Right ventricle myocardium superior (tissue), 1 donor: Measurements from ENCODE around the gene TBX4. TPM values are rescaled to one million over a fixed set of nuclear protein-coding genes. Genes with fewer than 3 reads are reported as not detected.
"Not testable (repeated sequence)": the region's sequence is repeated elsewhere in the genome, so short reads cannot be mapped to it uniquely, and the experiment has no call there.

ENCODE experiments used
- ATAC-seq: fragments of 200-7000 bp; cut with Tn5 transposase; one replicate; pipeline ENCODE4 v1.9.1; 2020; ENCODE audit warnings: mild to moderate bottlenecking; ENCODE audit not compliant: poor library complexity
- DNase-seq: peaks from one replicate; pipeline ENCODE4 v3.0.0-alpha.2; 2020
- intact Hi-C: fragments of 100-400 bp; cut with DNase I; formaldehyde crosslinking; loops from one replicate; pipeline ENCODE4 v1.11.2; 2022
- total RNA-seq: library from RNA; stranded (reverse); fragmentation: NEBNext Ultra II Directional; extraction: Animal tissue kit (Norgen Biotek cat#: 25700); gene quantifications from one replicate; pipeline ENCODE4 v1.2.1, GENCODE V29; 2021
- donor health status: DM: no; HTN: yes; CAD: no; lungs with severe emphysema.

Gene TBX4
- total RNA-seq, 1 donor from 2014 or later, result not detected

DNA sequence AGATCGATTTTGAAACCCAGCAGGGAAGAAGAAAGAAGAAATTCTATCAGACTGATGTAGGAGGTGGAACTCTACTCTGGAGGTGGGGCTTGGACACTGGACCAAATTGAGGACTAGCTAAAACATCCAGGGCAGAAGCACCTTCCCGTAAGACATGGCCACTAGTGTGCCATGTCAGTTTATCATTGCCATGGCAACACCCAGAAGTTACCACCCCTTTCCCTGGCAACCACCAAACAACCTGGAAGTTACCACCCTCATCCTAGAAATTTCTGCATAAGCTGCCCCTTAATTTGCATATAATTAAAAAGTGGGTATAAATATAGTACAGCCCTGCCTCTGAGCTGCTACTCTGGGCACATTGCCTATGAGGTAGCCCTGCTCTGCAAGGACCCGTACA lies 72.1 kb downstream of the TBX4 start:
- no peak for DNase-seq
- ATAC-seq, result no peak
- intact Hi-C loops, result no loop called here

DNA sequence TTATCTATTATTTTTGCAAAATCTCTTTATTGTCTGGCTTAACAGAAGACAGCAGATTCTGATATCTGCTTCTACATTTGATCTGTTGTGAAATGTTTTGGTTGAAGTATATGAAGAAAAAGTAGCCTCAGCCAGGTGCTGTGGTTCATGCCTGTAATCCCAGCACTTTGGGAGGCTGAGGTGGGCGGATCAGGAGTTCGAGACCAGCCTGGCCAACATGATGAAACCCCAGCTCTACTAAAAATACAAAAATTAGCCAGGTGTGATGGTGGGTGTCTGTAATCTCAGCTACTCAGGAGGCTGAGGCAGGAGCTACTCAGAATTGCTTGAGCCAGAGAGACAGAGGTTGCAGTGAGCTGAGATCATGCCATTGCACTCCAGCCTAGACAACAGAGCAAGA lies 75.2 kb downstream of the TBX4 start:
- intact Hi-C loops, ATAC-seq, DNase-seq: not testable (repeated sequence)

DNA sequence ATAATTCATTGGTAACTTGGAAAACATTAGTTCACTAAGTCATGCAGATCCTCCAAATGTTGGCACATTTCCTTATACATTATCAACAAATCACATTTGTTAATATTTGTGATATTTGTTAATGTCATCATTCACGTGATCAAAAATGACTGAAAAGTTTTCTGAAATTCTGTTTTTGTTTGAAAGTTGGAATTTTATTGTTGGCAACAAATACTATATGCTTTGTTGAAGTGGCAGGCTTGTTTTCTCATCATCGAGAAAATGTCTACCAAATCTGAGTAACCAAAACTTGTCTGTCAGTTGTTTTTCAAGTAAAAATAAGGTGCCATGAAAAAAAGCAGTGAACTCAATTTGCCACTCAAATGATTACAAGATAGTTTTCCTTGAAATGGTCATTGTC lies 75.9 kb downstream of the TBX4 start:
- intact Hi-C loops, result no loop called here
- ATAC-seq (no peak), DNase-seq (no peak)

DNA sequence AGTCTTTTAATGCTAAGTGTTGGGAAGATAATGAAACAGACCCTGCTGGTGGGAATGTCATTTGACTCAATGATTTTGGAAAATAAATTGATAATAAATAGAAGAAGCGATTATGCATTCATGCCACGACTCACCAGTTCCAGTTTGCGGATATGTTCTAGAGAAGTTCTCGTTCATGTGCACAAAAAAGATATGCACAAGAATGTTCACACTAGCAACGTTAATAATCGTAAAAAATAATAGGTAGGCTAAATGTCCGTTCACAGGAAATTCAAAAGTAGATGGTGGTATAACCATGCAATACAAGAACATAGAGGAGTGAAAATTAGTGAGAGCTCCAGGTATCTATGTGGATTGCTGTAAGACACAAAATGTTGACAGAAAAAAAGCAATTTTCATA lies 79.0 kb downstream of the TBX4 start:
- intact Hi-C loops, result no loop called here
- ATAC-seq, result no peak
- DNase-seq, result no peak

DNA sequence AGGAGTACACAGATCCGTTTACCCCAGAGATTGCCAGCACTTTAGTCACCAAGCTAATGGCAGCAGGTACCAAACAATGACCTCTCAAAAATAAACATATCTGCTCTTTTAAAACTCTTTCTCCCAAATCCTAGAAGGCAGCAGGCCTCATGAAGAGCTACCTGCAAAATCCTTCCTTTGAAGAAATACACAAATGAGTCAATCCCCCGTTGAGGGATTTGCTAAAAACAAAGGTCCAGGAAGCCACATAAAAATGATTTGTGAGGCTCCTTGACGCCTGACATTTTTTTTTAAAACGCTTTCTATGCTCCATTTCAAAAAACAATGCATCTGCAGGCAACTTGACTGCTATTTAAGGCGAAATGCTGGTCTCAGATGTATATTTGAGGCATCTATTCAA lies 80.6 kb downstream of the TBX4 start:
- DNase-seq, result no peak
- intact Hi-C loops, result no loop called here
- ATAC-seq, result no peak

DNA sequence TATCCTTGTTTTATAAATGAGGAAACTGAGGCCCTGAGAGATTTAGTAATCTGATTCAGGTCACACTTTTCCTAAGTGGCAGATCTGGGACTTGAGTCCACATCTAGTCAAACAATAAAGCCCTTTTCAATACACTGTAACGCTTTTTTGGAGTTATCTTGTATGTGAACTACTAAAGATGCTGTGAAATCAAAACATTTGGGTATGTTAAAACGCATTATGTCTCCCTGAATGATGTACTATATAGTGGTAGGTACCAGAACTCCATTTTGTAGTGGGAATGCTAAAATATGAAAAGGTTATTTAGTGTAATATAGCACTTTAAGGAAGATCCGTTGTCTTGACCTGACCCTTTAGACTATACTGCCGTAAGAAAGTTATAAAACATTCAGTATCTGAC lies 81.6 kb downstream of the TBX4 start:
- no peak for ATAC-seq
- intact Hi-C loops, result no loop called here
- DNase-seq, result no peak

DNA sequence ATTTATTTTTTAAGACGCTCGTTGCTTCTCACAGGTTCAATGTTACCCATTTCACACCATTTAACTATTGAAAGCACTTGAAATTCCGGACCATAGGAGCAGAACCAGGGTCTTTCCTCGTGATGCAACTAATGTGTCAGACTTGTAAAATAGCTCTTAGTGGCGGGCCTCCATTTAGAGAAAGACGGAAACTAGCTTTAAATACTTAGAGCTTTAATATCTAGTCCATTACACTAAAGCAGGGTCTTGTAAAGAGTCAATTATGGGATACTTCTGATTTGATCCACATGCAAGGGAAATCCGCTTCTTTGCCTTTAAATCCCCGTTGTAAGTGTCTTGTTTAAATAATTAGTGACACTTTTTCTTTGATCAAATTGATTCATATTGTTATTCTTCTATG lies 82.2 kb downstream of the TBX4 start:
- intact Hi-C loops, result no loop called here
- ATAC-seq (no peak), DNase-seq (no peak)

Other genes starting within 250 kb of the TBX4 start
- 13.1 TPM for gene TBX2, start 52.6 kb upstream of the TBX4 start, total RNA-seq
- gene NACA2, start 138.8 kb downstream of the TBX4 start, total RNA-seq, result not detected